NCI-H128 (cell line): ENCODE results near the gene LIAS.
"Not testable (repeated sequence)": the region's sequence is repeated elsewhere in the genome, so short reads cannot be mapped to it uniquely, and the experiment has no call there.

Source experiments
- DNase-seq: peaks from one replicate; lab custom pipeline; 2025; ENCODE audit not compliant: unreplicated experiment; lab: John Stamatoyannopoulos, UW

LIAS gene

DNA sequence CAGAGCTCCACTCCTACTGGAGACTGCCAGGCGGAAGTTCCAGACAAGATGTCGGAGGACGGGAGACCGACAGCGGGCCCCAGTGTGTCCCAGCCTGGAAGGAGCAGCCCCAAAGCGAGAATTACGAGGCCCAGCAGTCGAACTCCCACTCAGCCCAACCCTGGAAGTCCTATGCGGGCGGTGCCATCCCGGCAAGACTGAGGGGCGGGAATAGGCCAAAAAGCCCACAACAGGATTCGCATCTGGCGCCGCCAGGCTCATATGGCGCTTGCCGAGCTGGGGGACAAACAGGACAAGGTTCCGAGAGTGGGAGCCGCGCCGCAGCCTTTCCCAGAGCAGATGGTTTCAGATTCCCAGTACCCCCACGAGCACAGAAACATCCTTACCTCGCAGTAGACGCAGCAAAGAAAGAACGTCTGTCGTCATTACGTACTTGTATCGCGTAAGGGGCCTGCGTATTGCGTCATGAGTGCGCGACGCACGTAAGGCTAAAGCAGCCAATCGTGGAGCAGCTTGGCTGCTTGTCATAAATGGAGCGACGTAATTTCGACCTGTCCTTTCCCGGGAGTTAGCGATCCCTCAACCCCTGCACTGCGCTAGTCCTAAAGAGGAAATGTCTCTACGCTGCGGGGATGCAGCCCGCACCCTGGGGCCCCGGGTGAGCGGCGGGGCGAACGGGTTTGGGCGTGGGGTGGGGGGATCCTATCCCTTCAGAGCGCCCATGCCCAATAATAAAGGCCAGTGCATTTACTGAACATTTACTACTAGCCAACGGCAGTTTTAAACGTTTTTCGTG lies at the start of gene LIAS, which contains the start of gene RPL9:
LIAS (plus strand) TSS at position 552 of the 796 bp plus-strand sequence; CDS start at position 614, 62 bp downstream.
RPL9 (minus strand) TSS at position 418 of the 796 bp plus-strand sequence. CDS start 483 bp downstream, outside the sequence.
- DNase-seq = peak; percentile 80

- no peak for DNase-seq
These were observed 48.4 kb upstream of the LIAS start for GRCh38 chr4:39410415-39410814.

DNA sequence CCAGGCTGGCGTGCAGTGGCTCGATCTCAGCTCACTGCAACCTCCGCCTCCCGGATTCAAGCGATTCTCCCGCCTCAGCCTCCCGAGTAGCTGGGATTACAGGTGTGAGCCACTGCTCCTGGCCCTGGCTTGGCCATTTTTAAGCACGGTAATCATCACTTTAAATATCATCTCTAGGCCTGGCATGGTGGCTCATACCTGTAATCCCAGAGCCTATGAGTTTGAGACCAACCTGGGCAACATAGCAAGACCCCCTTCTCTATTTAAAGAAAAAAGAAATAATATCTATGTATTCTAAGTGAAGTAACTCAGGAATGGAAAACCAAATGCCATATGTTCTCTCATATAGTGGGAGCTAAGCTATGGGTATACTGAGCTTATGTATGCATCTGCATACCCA lies 47.3 kb upstream of the LIAS start:
- DNase-seq = not testable (repeated sequence)

GRCh38 chr4:39415678-39416283 lies 43.1 kb upstream of the LIAS start:
- no peak for DNase-seq

DNA sequence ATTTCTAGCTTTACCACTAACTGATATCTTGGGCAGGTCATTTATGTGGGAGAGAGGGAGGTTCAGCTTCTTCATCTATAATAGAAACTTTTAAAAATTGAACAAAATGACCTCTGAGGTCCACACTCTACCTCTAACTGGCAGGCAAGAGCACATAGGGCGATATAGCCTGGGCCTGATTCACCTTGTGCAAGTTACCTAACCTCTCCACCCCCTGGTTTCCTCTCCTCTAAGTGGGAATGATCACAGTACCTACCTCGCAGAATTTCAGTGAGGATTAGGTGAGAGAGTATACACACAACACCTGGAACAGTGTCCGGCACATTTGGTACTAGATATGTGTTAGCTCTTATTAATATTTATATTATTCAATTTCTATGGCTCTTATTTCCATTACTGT lies 36.6 kb upstream of the LIAS start:
- no peak for DNase-seq

GRCh38 chr4:39425297-39425696 lies 33.6 kb upstream of the LIAS start:
- DNase-seq = not testable (repeated sequence)

DNA sequence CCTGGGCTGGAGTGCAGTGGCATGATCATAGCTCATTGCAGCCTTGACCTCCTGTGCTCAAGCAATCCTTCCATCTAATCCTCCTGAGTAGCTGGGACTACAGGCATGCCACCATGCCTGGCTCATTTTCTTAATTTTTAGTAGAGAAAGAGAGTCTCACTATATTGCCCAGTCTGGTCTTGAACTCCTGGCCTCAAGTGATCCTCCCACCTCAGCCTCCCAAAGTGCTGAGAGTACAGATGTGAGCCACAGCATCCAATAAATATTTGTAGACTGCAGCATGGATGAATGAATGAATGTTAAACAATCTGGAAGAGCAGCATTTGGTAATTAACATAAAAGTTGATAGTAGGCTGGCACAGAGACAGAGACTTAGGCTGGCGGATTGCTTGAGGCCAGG lies 32.1 kb upstream of the LIAS start:
- no peak for DNase-seq

DNA sequence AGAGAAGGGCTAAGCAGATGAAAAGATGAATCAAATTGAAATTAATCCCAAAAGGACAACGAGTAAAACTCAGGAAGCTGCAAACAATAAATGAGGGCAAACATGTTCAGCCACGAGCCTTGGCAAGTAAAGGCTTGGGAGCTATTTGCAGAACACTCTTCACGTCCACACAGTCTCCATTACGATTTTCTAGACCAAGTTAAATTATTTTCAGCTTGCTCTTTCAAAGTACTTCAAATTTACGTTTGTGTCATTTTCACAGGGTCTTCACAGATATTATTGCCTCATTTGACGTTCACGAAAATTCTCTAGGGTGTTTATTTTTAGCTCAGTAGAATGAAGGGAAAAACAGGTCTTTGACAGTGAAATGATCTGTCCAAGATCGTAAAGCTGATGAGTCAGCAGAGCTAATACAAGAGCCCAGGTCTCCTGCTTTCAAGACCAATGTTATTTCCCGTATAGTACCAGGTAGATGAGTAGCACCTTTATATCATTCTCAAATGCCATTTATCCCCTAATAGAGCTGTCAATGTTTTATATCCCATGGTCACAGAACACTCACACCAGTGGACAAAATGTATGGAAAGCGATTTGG lies 31.2 kb upstream of the LIAS start:
- DNase-seq = no peak

DNA sequence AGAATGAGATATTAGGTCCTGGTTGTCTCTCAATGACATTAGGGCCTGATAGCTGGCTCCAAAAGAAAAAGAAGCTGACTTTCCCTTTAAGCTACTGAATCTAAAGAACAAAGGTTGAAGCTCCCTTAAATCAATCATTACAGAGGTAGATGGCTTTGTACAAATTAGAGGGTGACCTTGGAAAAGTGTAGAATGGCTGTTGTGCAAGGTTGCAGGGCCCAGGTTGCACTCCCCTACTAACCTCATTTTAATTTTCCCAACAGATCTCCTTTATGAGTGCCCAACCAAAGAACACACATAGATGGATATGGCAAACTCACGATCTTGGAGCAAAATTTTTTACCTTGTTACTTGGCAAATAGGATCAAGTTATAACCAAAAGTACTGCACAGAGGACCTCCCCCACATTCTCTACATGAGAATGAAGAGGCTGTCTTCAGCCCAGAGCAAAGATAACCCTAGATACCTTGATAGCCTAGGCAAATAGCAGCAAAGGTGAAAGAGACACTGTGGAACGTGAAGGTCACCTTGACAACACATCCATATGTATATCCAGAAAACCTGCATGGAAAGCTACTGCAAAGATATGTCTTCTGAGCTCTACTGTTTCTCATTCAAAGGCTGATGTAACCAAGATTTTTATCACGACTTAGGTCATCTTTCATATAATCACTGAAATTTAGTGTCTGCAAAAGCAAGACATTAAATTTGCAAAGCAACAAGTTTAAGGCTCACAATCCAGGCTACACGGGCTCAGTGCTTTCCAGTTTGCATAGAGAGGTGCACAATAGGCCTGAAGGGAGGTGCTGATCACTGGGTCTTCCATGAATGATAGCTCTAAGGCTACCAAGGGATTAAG lies 29.2 kb upstream of the LIAS start:
- no peak for DNase-seq

GRCh38 chr4:39433878-39434492 lies 24.9 kb upstream of the LIAS start:
- no peak for DNase-seq

DNA sequence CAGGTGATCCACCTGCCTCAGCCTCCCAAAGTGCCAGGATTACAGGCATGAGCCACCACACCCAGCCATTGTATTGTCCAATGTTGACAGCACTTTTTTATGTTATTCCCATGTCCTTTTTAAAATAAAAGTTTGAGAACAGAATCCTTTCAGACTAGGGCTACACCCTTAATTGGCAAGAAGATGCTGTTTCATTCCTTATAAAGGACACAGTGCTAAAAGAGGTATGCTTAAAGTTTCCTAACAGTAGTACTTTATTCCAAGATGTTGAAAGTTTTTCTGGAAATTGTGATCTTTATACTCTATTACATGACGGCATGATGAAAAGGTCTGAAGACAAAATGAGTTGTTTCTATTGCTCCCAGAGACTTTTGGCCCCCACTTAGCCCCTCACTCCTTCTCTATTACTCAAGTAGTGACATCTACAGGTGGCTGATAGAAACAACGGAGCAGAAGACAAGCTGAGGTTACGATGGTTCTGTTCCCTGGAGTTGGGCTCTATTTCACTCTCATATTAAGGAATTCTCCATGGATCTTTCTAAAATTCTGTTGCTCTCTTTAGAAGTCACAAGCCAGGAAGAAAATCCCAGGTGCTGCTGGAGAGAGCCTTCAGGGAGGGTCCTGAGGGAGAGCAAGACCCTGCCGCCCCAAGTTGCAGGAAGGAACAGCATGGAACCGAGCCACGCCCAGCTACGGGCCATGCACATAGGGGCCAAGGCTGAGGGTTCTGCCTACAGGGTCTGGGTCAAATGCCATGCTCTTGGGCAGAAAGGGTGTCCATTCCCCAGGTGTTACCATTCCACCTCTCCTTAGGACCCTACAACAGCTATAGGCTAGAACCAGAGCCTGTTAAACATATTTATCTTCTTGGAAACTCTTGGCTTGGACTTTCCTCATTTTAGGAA lies 22.9 kb upstream of the LIAS start:
- no peak for DNase-seq

- DNase-seq = no peak
These were observed 17.3 kb upstream of the LIAS start for GRCh38 chr4:39441593-39441992.

DNA sequence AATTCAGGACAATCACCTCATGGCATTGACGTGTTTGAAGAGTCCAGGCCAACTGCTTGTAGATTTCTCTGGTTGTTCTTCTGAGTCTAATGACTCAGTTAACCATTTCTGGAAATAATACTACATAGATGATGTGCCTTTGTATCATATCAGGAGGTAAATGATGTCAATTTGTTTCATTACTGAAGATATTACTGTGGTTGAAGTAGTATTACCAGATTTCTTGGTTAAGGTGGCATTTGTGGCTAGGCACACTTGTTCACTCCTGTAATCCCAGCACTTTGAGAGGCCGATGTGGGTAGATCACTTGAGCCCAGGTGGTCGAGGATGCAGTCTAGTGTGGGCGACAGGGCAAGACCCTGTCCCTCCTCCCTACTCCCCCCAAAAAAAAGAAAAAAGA lies 15.9 kb upstream of the LIAS start:
- no peak for DNase-seq

DNA sequence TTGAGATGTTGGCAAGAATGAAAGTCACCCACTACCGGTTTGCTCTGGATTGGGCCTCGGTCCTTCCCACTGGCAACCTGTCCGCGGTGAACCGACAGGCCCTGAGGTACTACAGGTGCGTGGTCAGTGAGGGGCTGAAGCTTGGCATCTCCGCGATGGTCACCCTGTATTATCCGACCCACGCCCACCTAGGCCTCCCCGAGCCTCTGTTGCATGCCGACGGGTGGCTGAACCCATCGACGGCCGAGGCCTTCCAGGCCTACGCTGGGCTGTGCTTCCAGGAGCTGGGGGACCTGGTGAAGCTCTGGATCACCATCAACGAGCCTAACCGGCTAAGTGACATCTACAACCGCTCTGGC lies 12.4 kb upstream of the LIAS start:
- DNase-seq = no peak

GRCh38 chr4:39446842-39447573 lies 11.8 kb upstream of the LIAS start:
- no peak for DNase-seq

DNA sequence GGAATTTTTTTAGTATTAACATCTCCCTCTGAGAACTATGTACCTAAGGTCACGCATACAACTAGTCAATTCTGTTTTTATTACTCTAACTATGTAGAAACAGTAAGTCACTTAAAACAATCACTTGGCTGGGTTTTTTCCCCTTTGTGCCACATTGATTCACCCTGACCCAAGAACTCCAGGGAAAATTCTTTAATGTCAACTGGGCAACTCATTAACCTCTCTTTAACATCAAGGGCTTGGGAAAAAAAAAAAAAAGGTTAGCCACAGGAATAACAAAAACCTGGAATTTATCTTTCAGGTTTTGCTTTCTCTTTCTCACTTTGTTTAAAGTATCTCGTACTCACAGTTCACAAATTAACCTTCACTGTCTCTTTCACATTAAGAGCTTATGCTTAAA lies 8.2 kb upstream of the LIAS start:
- no peak for DNase-seq

DNA sequence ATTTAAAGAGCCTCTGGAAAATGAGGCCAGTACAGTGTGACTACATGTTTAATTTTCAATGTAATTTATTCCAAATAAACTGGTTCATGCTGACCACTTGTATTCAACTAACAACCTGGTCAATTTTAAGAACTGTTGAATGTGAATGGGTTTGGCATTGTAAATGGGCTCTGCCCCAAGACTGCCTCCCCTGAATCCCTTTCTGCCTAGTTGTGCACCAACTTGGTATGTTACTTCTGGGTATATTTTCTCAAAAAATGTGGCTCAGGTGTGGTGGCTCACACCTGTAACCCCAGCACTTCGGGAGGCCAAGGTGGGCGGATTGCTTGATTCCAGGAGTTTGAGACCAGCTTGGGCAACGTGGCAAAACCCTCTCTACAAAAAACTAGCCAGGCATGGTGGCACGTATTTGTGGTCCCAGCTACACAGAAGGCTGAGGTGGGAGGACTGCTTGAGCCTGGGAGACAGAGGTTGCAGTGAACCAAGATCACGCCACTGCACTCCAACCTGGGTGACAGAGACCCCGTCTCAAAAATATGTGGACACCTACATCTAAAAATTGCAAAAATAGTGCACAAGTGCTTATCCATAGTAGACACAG lies 7.3 kb upstream of the LIAS start:
- no peak for DNase-seq

- DNase-seq = no peak
These were observed 6.5 kb upstream of the LIAS start for GRCh38 chr4:39452153-39452859.
